Measurements from ENCODE around the gene SMIM3.
"Not testable (repeated sequence)": the region's sequence is repeated elsewhere in the genome, so short reads cannot be mapped to it uniquely, and the experiment has no call there.

Gene SMIM3

DNA sequence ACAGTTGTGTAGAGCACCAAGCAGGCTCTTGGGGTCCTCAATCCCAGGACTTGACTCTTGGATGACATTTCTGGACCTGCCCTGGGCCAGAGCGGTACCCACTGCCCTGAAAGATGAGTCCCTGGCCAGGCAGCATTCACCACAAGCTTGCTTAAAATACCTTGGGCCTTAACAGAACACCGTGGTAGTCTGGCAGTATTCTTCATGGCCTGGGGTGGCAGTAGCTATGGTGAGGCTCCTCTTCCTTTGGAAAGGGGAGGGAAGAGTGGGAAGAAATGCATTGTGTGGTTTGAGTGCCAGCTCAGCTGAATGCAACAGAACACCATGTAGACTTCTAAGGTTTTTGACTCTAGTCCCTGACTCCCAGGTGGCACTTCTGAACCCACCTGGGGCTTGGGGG is 38.4 kb downstream of the SMIM3 start:
- no peak overlapping the region for H3K27ac ChIP-seq
- H3K9ac ChIP-seq = no peak overlapping the region

DNA sequence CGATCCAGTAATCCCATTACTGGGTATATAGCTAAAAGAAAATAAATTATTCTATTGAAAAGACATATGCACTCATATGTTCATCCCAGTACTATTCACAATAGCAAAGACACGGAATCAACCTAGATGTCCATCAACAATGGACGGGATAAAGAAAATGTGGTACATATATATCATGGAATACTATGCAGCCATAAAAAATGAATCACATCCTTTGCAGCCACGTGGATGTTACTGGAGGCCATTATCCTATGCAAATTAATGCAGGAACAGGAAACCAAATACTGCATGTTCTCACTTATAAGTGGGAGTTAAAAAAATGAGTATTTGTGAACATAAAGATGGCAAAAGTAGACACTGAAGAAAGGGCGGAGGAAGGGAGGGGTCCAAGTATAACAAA is 51.2 kb downstream of the SMIM3 start:
- TF ChIP-seq, protein P1, sequence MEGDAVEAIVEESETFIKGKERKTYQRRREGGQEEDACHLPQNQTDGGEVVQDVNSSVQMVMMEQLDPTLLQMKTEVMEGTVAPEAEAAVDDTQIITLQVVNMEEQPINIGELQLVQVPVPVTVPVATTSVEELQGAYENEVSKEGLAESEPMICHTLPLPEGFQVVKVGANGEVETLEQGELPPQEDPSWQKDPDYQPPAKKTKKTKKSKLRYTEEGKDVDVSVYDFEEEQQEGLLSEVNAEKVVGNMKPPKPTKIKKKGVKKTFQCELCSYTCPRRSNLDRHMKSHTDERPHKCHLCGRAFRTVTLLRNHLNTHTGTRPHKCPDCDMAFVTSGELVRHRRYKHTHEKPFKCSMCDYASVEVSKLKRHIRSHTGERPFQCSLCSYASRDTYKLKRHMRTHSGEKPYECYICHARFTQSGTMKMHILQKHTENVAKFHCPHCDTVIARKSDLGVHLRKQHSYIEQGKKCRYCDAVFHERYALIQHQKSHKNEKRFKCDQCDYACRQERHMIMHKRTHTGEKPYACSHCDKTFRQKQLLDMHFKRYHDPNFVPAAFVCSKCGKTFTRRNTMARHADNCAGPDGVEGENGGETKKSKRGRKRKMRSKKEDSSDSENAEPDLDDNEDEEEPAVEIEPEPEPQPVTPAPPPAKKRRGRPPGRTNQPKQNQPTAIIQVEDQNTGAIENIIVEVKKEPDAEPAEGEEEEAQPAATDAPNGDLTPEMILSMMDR (conservative IDR thresholded peaks at IDR 0.05; ENCODE audit: low read depth, low read length) = no peak
- H3K4me1 ChIP-seq (ENCODE audit: low read depth, poor library complexity, severe bottlenecking) = no peaks in the 10 kb centered on the region

More for the DNA sequence above, 38.4 kb downstream of the SMIM3 start:
- no peaks in the 10 kb centered on the region for H3K79me2 ChIP-seq (ENCODE audit: insufficient read depth, low read depth)
- no peak overlapping the region for H2AFZ ChIP-seq (ENCODE audit: low read depth)
- no peaks in the 10 kb centered on the region for H3K27me3 ChIP-seq (ENCODE audit: insufficient read depth, low read depth)
- no peaks in the 10 kb centered on the region for H3K4me1 ChIP-seq (ENCODE audit: low read depth, poor library complexity, severe bottlenecking)
- no peaks in the 10 kb centered on the region for H3K36me3 ChIP-seq (ENCODE audit: insufficient read depth)
- no peaks in the 10 kb centered on the region for H4K20me1 ChIP-seq (ENCODE audit: insufficient read depth)
- TF ChIP-seq, protein P1 (conservative IDR thresholded peaks at IDR 0.05; ENCODE audit: low read depth, low read length) = no peak
- no peak overlapping the region for H3K4me3 ChIP-seq (IDR thresholded peaks at IDR 0.05; ENCODE audit: insufficient read depth, low read depth, low read length)
- H3K4me2 ChIP-seq = no peak overlapping the region

DNA sequence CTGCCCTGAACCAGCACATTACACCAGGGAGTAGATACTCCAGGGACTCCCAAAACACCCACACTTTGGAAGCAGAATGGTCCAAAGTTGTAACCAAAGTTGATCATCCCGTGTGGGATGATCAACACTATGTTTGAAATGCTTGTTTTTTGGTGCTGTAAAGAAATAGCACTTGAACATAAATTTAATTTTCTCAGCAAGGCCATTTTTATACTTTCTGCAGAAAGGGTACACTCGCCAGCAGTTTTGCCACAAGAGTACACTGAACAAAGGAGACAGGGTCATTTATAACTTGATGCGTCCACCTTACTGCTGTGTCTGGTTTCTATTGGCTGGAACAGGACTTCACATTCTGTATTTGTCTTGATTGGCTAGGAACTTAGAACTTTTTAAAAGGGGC is 53.3 kb downstream of the SMIM3 start:
- H3K36me3 ChIP-seq (ENCODE audit: insufficient read depth); H3K27me3 ChIP-seq (ENCODE audit: insufficient read depth, low read depth); H3K79me2 ChIP-seq (ENCODE audit: insufficient read depth, low read depth); H3K4me2 ChIP-seq; H2AFZ ChIP-seq (ENCODE audit: low read depth); H3K27ac ChIP-seq; H3K4me1 ChIP-seq (ENCODE audit: low read depth, poor library complexity, severe bottlenecking); H4K20me1 ChIP-seq (ENCODE audit: insufficient read depth); H3K4me3 ChIP-seq (IDR thresholded peaks at IDR 0.05; ENCODE audit: insufficient read depth, low read depth, low read length); H3K9ac ChIP-seq: not testable (repeated sequence)

More for the DNA sequence above, 51.2 kb downstream of the SMIM3 start:
- Histone ChIP-seq H3K4me3 (IDR thresholded peaks at IDR 0.05; ENCODE audit: insufficient read depth, low read depth, low read length) (no peak overlapping the region), H3K27ac (no peak overlapping the region), H3K9ac (no peak overlapping the region), H3K36me3 (ENCODE audit: insufficient read depth) (no peaks in the 10 kb centered on the region), H3K4me2 (no peak overlapping the region), H3K79me2 (ENCODE audit: insufficient read depth, low read depth) (no peaks in the 10 kb centered on the region), H2AFZ (ENCODE audit: low read depth) (no peak overlapping the region), H3K27me3 (ENCODE audit: insufficient read depth, low read depth) (no peaks in the 10 kb centered on the region), H4K20me1 (ENCODE audit: insufficient read depth) (no peaks in the 10 kb centered on the region)

DNA sequence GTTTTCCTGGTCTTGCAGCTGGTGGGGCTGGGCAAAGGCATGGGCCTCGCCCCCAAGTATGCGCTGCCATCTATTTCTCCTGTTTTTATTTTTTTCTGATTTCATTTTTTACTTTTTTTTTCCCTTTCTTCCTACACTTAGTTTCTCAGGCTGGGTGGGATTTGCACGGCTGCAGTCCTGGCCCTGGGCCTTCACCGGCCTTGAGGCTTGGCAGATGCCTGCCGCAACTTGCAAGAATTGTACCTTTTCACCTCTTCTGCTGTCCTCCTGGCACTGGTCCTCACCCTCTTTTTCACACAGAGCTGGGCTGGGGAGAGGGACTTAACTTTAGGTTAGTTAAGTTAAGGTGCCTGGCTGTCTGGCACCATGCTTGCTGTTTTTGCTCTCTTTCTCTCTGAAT is 57.5 kb downstream of the SMIM3 start:
- no peaks in the 10 kb centered on the region for H4K20me1 ChIP-seq (ENCODE audit: insufficient read depth)
- no peaks in the 10 kb centered on the region for H3K27me3 ChIP-seq (ENCODE audit: insufficient read depth, low read depth)
- no peaks in the 10 kb centered on the region for H3K36me3 ChIP-seq (ENCODE audit: insufficient read depth)
- TF ChIP-seq, protein P1 (conservative IDR thresholded peaks at IDR 0.05; ENCODE audit: low read depth, low read length) = no peak
- H3K27ac ChIP-seq = no peak overlapping the region
- H2AFZ ChIP-seq (ENCODE audit: low read depth) = no peak overlapping the region
- H3K4me1 ChIP-seq (ENCODE audit: low read depth, poor library complexity, severe bottlenecking) = no peaks in the 10 kb centered on the region
- no peak overlapping the region for H3K4me2 ChIP-seq
- H3K79me2 ChIP-seq (ENCODE audit: insufficient read depth, low read depth) = no peaks in the 10 kb centered on the region
- no peak overlapping the region for H3K9ac ChIP-seq
- no peak overlapping the region for H3K4me3 ChIP-seq (IDR thresholded peaks at IDR 0.05; ENCODE audit: insufficient read depth, low read depth, low read length)

DNA sequence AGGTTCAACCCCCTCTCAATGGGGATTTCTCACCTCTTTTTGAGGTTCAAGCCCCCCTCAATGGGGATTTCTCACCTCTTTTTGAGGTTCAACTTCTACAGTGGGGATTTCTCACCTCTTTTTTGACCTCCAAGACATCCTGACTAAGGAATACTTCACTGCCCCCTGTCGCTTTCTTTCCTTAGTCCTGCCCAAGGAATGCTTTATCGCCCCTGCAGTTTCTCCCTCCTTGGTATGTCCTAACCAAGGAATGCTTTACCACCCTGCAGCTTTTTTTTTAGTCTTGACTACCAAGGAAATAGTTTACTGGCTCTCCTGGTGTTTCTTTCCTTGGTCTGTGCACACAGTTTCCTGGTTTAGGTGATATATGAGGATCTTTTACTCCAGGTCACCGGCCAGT is 58.1 kb downstream of the SMIM3 start:
- no peak overlapping the region for H3K9ac ChIP-seq
- no peak overlapping the region for H3K4me3 ChIP-seq (IDR thresholded peaks at IDR 0.05; ENCODE audit: insufficient read depth, low read depth, low read length)
- no peaks in the 10 kb centered on the region for H3K79me2 ChIP-seq (ENCODE audit: insufficient read depth, low read depth)
- TF ChIP-seq, protein P1 (conservative IDR thresholded peaks at IDR 0.05; ENCODE audit: low read depth, low read length) = no peak
- H3K27me3 ChIP-seq (ENCODE audit: insufficient read depth, low read depth) = no peaks in the 10 kb centered on the region
- no peaks in the 10 kb centered on the region for H3K4me1 ChIP-seq (ENCODE audit: low read depth, poor library complexity, severe bottlenecking)
- H4K20me1 ChIP-seq (ENCODE audit: insufficient read depth) = no peaks in the 10 kb centered on the region
- H3K27ac ChIP-seq = no peak overlapping the region
- no peak overlapping the region for H3K4me2 ChIP-seq
- no peaks in the 10 kb centered on the region for H3K36me3 ChIP-seq (ENCODE audit: insufficient read depth)
- no peak overlapping the region for H2AFZ ChIP-seq (ENCODE audit: low read depth)

DNA sequence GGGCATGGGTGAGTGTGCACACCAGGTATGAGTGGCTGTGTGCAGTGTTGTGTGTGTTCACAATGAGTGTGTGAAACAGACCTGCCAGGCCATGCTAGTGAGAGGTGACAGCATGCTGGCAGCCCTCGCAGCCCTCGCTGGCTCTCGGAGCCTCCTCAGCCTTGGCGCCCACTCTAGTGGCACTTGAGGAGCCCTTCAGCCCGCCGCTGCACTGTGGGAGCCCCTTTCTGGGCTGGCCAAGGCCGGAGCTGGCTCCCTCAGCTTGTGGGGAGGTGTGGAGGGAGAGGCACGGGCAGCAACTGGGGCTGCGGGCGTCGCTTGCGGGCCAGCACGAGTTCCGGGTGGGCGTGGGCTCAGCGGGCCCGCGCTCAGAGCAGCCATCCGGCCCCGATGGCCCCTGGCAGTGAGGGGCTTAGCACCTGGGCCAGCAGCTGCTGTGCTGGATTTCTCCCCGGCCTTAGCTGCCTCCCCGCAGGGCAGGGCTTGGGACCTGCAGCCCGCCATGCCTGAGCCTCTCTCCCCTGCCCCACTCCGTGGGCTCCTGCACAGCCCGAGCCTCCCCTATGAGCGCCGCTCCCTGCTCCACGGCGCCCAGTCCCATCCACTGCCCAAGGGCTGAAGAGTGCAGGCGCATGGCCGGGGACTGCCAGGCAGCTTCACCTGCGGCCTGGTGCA is 66.8 kb downstream of the SMIM3 start:
- not testable (repeated sequence) for H3K4me3 ChIP-seq (IDR thresholded peaks at IDR 0.05; ENCODE audit: insufficient read depth, low read depth, low read length); H3K27me3 ChIP-seq (ENCODE audit: insufficient read depth, low read depth); H4K20me1 ChIP-seq (ENCODE audit: insufficient read depth); H3K27ac ChIP-seq; H3K36me3 ChIP-seq (ENCODE audit: insufficient read depth); H3K4me2 ChIP-seq; H3K9ac ChIP-seq; H3K79me2 ChIP-seq (ENCODE audit: insufficient read depth, low read depth); H3K4me1 ChIP-seq (ENCODE audit: low read depth, poor library complexity, severe bottlenecking); H2AFZ ChIP-seq (ENCODE audit: low read depth)

DNA sequence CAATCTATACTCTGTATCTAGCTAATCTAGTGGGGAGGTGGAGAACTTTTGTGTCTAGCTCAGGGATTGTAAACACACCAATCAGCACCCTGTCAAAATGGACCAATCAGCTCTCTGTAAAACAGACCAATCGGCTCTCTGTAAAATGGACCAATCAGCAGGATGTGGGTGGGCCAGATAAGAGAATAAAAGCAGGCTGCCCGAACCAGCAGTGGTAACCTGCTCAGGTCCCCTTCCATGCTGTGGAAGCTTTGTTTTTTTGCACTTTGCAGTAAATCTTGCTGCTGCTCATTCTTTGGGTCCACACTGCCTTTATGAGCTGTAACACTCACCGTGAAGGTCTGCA is 67.7 kb downstream of the SMIM3 start, which contains the start of gene IRGM:
TSS of gene IRGM (plus strand) at position 214 of the 346 bp plus-strand sequence. CDS start 1,603 bp downstream, outside the sequence.
- not testable (repeated sequence) for H3K27ac ChIP-seq; H2AFZ ChIP-seq (ENCODE audit: low read depth); H3K27me3 ChIP-seq (ENCODE audit: insufficient read depth, low read depth); H4K20me1 ChIP-seq (ENCODE audit: insufficient read depth); H3K9ac ChIP-seq; H3K4me2 ChIP-seq; H3K4me3 ChIP-seq (IDR thresholded peaks at IDR 0.05; ENCODE audit: insufficient read depth, low read depth, low read length); H3K36me3 ChIP-seq (ENCODE audit: insufficient read depth); H3K4me1 ChIP-seq (ENCODE audit: low read depth, poor library complexity, severe bottlenecking); H3K79me2 ChIP-seq (ENCODE audit: insufficient read depth, low read depth)

All from KMS-11 (cell line).